ENCODE results near the gene CEMP1.
A peak's percentile ranks its signal among the peaks of the same experiment; 100 is the strongest.

Gene CEMP1

GRCh38 chr16:2527071-2527783 lies 4.0 kb downstream of the CEMP1 start:
- TF ChIP-seq CTCF (IDR thresholded peaks at IDR 0.05) (no peak), ZFX (IDR thresholded peaks at IDR 0.05; ENCODE audit: borderline replicate concordance) (no peak)
- no peak overlapping the region for H3K27ac ChIP-seq

- H3K27ac ChIP-seq, result no peak overlapping the region
- no peak for TF ChIP-seq CTCF (IDR thresholded peaks at IDR 0.05)
- TF ChIP-seq ZFX (IDR thresholded peaks at IDR 0.05; ENCODE audit: borderline replicate concordance), result no peak
Observed at GRCh38 chr16:2526135-2526534, 5.1 kb downstream of the CEMP1 start.

- TF ChIP-seq CTCF (IDR thresholded peaks at IDR 0.05) (no peak), ZFX (IDR thresholded peaks at IDR 0.05; ENCODE audit: borderline replicate concordance) (no peak)
- H3K27ac ChIP-seq, result no peak overlapping the region
Observed at GRCh38 chr16:2524339-2524938, 6.8 kb downstream of the CEMP1 start.

GRCh38 chr16:2523801-2524231 lies 7.4 kb downstream of the CEMP1 start:
- no peak overlapping the region for H3K27ac ChIP-seq
- TF ChIP-seq ZFX (IDR thresholded peaks at IDR 0.05; ENCODE audit: borderline replicate concordance), result no peak
- TF ChIP-seq CTCF (IDR thresholded peaks at IDR 0.05), result no peak

- peak overlapping the region; percentile 92 for H3K27ac ChIP-seq
- TF ChIP-seq ZFX (IDR thresholded peaks at IDR 0.05; ENCODE audit: borderline replicate concordance) (no peak), CTCF (IDR thresholded peaks at IDR 0.05) (no peak)
Observed at GRCh38 chr16:2520784-2521531, 10.2 kb downstream of the CEMP1 start.

- TF ChIP-seq ZFX (IDR thresholded peaks at IDR 0.05; ENCODE audit: borderline replicate concordance) (no peak), CTCF (IDR thresholded peaks at IDR 0.05) (no peak)
- peak within 1 kb of the TSS; percentile 92 for H3K27ac ChIP-seq
Observed at GRCh38 chr16:2520097-2520783, 11.0 kb downstream of the CEMP1 start, which contains the start of gene AMDHD2. TSS of gene AMDHD2 (plus strand) at chr16:2520371. CDS start at chr16:2520459, 88 bp downstream.

All from 22Rv1 (cell line).